HG03175 (cell line): Measurements from ENCODE around the gene GUCA2B.

Experiments
- ATAC-seq: cut with Tn5 transposase; IDR thresholded peaks from one replicate; pipeline ENCODE4 v1.9.1; 2021; ENCODE audit warnings: mild to moderate bottlenecking, moderate library complexity; ENCODE audit not compliant: unreplicated experiment

The GUCA2B gene

GRCh38 chr1:42183957-42184268 lies 30.7 kb downstream of the GUCA2B start:
- ATAC-seq: no peak

- no peak for ATAC-seq
Observed at GRCh38 chr1:42184616-42185015, 31.4 kb downstream of the GUCA2B start.

GRCh38 chr1:42186152-42186551 lies 32.9 kb downstream of the GUCA2B start:
- no peak for ATAC-seq

- no peak for ATAC-seq
Observed at GRCh38 chr1:42189931-42190853, 37.0 kb downstream of the GUCA2B start.

- no peak for ATAC-seq
Observed at GRCh38 chr1:42191319-42191718, 38.1 kb downstream of the GUCA2B start.

- no peak for ATAC-seq
Observed at GRCh38 chr1:42192106-42192505, 38.9 kb downstream of the GUCA2B start.

- no peak for ATAC-seq
Observed at GRCh38 chr1:42195841-42196240, 42.6 kb downstream of the GUCA2B start.

- ATAC-seq: no peak
Observed at GRCh38 chr1:42198251-42198650, 45.0 kb downstream of the GUCA2B start.

- no peak for ATAC-seq
Observed at GRCh38 chr1:42201986-42202385, 48.8 kb downstream of the GUCA2B start.
